DOHH2 (cell line): Measurements from ENCODE around the gene SBSN.

Source experiments
- EZH2phosphoT487 ChIP-seq: fragments of 200-600 bp; sonication (generic); IDR thresholded peaks from 2 replicates; pipeline ENCODE4 v1.6.1; 2017; ENCODE audit warnings: borderline replicate concordance, mild to moderate bottlenecking, antibody characterized with exemption, low read length, moderate library complexity, mixed read lengths
- TF ChIP-seq, protein P1 (sequence below): fragments of 200-600 bp; sonication (generic); IDR thresholded peaks from one replicate; pipeline ENCODE4 v1.5.1; 2014; ENCODE audit warnings: antibody characterized with exemption, mild to moderate bottlenecking, low read depth, low read length; ENCODE audit not compliant: poor library complexity, severe bottlenecking

DNA sequence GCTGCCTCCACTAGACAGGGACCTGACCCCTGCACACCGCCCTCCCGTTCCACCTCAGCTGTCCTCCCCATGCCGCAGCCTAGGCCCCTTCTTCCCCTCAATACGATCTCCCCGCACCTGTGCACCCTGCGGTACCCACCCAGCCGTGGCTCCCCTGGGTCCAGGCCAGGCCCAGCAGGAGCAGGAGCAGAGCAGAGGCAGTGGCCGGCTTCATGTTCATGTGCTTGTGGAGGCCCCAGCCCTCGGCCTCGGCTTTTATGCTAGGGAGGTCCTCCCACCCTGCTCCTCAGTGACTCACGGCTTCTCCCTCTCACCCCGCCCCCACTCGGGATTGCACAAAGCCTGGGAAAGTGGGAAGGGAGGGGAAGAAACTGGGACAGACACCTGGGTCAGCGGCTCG, 26.4 kb downstream of the SBSN start:
- TF ChIP-seq, protein P1, sequence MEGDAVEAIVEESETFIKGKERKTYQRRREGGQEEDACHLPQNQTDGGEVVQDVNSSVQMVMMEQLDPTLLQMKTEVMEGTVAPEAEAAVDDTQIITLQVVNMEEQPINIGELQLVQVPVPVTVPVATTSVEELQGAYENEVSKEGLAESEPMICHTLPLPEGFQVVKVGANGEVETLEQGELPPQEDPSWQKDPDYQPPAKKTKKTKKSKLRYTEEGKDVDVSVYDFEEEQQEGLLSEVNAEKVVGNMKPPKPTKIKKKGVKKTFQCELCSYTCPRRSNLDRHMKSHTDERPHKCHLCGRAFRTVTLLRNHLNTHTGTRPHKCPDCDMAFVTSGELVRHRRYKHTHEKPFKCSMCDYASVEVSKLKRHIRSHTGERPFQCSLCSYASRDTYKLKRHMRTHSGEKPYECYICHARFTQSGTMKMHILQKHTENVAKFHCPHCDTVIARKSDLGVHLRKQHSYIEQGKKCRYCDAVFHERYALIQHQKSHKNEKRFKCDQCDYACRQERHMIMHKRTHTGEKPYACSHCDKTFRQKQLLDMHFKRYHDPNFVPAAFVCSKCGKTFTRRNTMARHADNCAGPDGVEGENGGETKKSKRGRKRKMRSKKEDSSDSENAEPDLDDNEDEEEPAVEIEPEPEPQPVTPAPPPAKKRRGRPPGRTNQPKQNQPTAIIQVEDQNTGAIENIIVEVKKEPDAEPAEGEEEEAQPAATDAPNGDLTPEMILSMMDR, result no peak
- TF ChIP-seq EZH2phosphoT487, result no peak
